B cell (primary cell): ENCODE results near the gene TPK1. TPM values are rescaled to one million over a fixed set of nuclear protein-coding genes. Genes with fewer than 3 reads are reported as not detected.

Experiments
- ATAC-seq: fragments of 200-7000 bp; cut with Tn5 transposase; one replicate; pipeline ENCODE4 v1.10.0; 2021; ENCODE audit warnings: low read depth, mild to moderate bottlenecking, moderate number of reproducible peaks, moderate library complexity
- CTCF ChIA-PET: fragments of 350-600 bp; sonication (Branson Sonifier 250); formaldehyde crosslinking; loops from one replicate; lab custom pipeline; 2021; ENCODE audit warnings: antibody characterized with exemption, inconsistent platforms; lab: Charles Lee
- POLR2A ChIA-PET: fragments of 350-600 bp; sonication (Branson Sonifier 250); formaldehyde crosslinking; loops from one replicate; lab custom pipeline; 2021; ENCODE audit warnings: antibody characterized with exemption; lab: Charles Lee
- DNase-seq: peaks from one replicate; pipeline ENCODE4 v3.0.0; 2013
- H2AFZ ChIP-seq: 2 replicates; pipeline ENCODE4 v1.6.1; 2012; ENCODE audit warnings: mild to moderate bottlenecking, low read depth, low read length; ENCODE audit not compliant: insufficient read depth, poor library complexity, severe bottlenecking
- H3K27ac ChIP-seq, 2 donors: 1 replicate in 1 of 2; 2 replicates in 1 of 2; pipeline ENCODE4 v1.5.1; 2012 to 2013; ENCODE audit warnings: low read length in 2 of 2, mild to moderate bottlenecking in 2 of 2, moderate library complexity in 1 of 2
- H3K27me3 ChIP-seq, 4 experiments: fragments of 200-600 bp in 1 of 4; sonication (generic) in 1 of 4; replicated peaks in 1 of 4; 1 replicate in 2 of 4; 2 replicates in 2 of 4; pipeline versions ENCODE4 v1.6.1 to v1.7.0; 2013 to 2016; ENCODE audit warnings: low read length in 3 of 4, mild to moderate bottlenecking in 2 of 4, mixed read lengths in 1 of 4, moderate library complexity in 1 of 4; ENCODE audit not compliant: insufficient read depth in 4 of 4, control insufficient read depth in 3 of 4; ENCODE audit errors: control extremely low read depth in 1 of 4
- H3K36me3 ChIP-seq, 2 experiments: replicated peaks in 1 of 2; 1 replicate in 1 of 2; 2 replicates in 1 of 2; pipeline versions ENCODE4 v1.6.1 to v1.7.1; 2013; ENCODE audit warnings: low read length in 1 of 2; ENCODE audit not compliant: insufficient read depth in 2 of 2, control insufficient read depth in 1 of 2; ENCODE audit errors: control extremely low read depth in 1 of 2, extremely low read depth in 1 of 2
- H3K4me1 ChIP-seq, 2 donors: fragments of 200-600 bp in 1 of 2; sonication (generic) in 1 of 2; 1 replicate in 1 of 2; 2 replicates in 1 of 2; pipeline versions ENCODE4 v1.5.1 to v1.6.1; 2013 to 2017; ENCODE audit warnings: low read length in 2 of 2; ENCODE audit not compliant: control insufficient read depth in 2 of 2, insufficient read depth in 2 of 2
- H3K4me2 ChIP-seq: replicated peaks from 2 replicates; pipeline ENCODE3; 2012; ENCODE audit warnings: mild to moderate bottlenecking, low read depth, low read length; ENCODE audit not compliant: poor library complexity, severe bottlenecking
- H3K4me3 ChIP-seq, 5 experiments: fragments of 200-600 bp in 1 of 5; sonication (generic) in 1 of 5; 1 replicate in 3 of 5; 2 replicates in 2 of 5; pipeline versions ENCODE4 v1.5.1 to v1.7.0; 2011 to 2016; ENCODE audit warnings: low read length in 4 of 5, mild to moderate bottlenecking in 4 of 5, low read depth in 2 of 5, control low read depth in 1 of 5, moderate library complexity in 1 of 5; ENCODE audit not compliant: insufficient read depth in 1 of 5; ENCODE audit errors: control extremely low read depth in 1 of 5, extremely low read depth in 1 of 5
- H3K79me2 ChIP-seq: fragments of 200-600 bp; sonication (generic); one replicate; pipeline ENCODE4 v1.6.0; 2016; ENCODE audit warnings: low read length; ENCODE audit not compliant: control insufficient read depth, insufficient read depth
- H3K9ac ChIP-seq: fragments of 200-600 bp; sonication (generic); 2 replicates; pipeline ENCODE4 v1.6.1; 2017; ENCODE audit warnings: mild to moderate bottlenecking, low read length, moderate library complexity
- H3K9me3 ChIP-seq, 3 donors: one replicate each; pipeline versions ENCODE4 v1.6.1 to v1.7.1; 2013; ENCODE audit warnings: low read length in 2 of 3; ENCODE audit not compliant: control insufficient read depth in 2 of 3, insufficient read depth in 1 of 3; ENCODE audit errors: control extremely low read depth in 1 of 3
- H4K20me1 ChIP-seq: 2 replicates; pipeline ENCODE4 v1.6.0; 2012; ENCODE audit warnings: mild to moderate bottlenecking, low read length; ENCODE audit not compliant: insufficient read depth, control insufficient read depth, poor library complexity, severe bottlenecking
- H3K27ac Mint-ChIP-seq: one replicate; pipeline ENCODE4 v1.8.0; 2021; ENCODE audit warnings: mixed read lengths
- H3K27me3 Mint-ChIP-seq: one replicate; pipeline ENCODE4 v1.8.0; 2021; ENCODE audit warnings: mixed read lengths
- H3K4me1 Mint-ChIP-seq: one replicate; pipeline ENCODE4 v1.8.0; 2021; ENCODE audit warnings: mixed read lengths
- H3K4me3 Mint-ChIP-seq: one replicate; pipeline ENCODE4 v1.8.0; 2021; ENCODE audit warnings: mixed read lengths
- H3K9me3 Mint-ChIP-seq: one replicate; pipeline ENCODE4 v1.8.0; 2022; ENCODE audit warnings: mixed read lengths; ENCODE audit not compliant: insufficient read depth
- CTCF ChIP-seq: fragments of 200-600 bp; IDR thresholded peaks from one replicate; pipeline ENCODE4 v1.8.0; 2022; ENCODE audit warnings: antibody characterized with exemption, mild to moderate bottlenecking
- EZH2 ChIP-seq: IDR thresholded peaks from 2 replicates; pipeline ENCODE4 v1.6.1; 2012; ENCODE audit warnings: borderline replicate concordance, low read depth, mild to moderate bottlenecking, moderate library complexity, low read length; ENCODE audit not compliant: insufficient read depth, poor library complexity, severe bottlenecking
- WGBS: methylation state at CpG from one replicate; pipeline ENCODE4 v1.1.5; 2013; ENCODE audit warnings: missing lambda C conversion rate; ENCODE audit not compliant: insufficient coverage; 5-methylcytosine and 5-hydroxymethylcytosine counted together
- intact Hi-C: fragments of 100-400 bp; cut with micrococcal nuclease; formaldehyde crosslinking; loops from one replicate; pipeline ENCODE4 v1.10.0; 2022
- polyA plus RNA-seq: library from polyadenylated mRNA; depleted of rRNA; stranded (reverse); fragments of >200 nt; gene quantifications from 2 replicates; pipeline ENCODE4 v1.2.3, GENCODE V29; 2012
- total RNA-seq, 2 donors: library from RNA; stranded (reverse); fragments of 120-200 nt in 1 of 2; gene quantifications; 1 replicate in 1 of 2; 2 replicates in 1 of 2; pipeline versions ENCODE4 v1.2.3 to v1.2.4, GENCODE V29; 2013 to 2022

Gene TPK1
- total and polyA plus RNA-seq, 2 donors (not counting 1 experiment from before 2014, with no cell fraction given) = 13.7 to 26.4 TPM

DNA sequence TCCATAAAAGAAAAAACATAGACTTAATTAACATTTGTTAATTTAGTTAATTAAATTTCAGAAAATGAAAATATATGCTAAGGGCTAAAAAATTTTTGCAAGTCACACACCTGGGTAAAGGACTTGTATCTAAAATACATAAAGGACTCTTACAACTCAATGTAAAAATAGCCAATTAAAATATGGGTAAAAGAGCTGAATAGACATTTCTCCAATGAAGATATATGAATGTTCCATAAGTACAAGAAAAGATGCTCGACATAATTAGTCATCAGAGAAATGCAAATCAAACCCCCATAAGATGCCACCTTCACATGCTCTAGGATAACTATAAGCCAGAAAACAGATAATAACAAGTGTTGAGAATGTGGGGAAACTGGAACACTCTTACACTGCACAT is 288.0 kb downstream of the TPK1 start:
- Mint-ChIP-seq H3K27me3 (no peaks in the 10 kb centered on the region), H3K4me1 (no peaks in the 10 kb centered on the region), H3K9me3 (no peaks in the 10 kb centered on the region), H3K27ac (no peak overlapping the region), H3K4me3 (no peak overlapping the region)
- ChIA-PET CTCF (no interaction called here), POLR2A (no interaction called here)
- ATAC-seq = no peak
- H2AFZ ChIP-seq = no peak overlapping the region
- no peak overlapping the region for H3K9ac ChIP-seq
- WGBS = no CpG with 5 or more reads among the region's 1 CpG
- DNase-seq = no peak
- TF ChIP-seq EZH2 (no peak), CTCF (no peak)
- H4K20me1 ChIP-seq = no peaks in the 10 kb centered on the region
- intact Hi-C loops = no loop called here
- H3K4me2 ChIP-seq = no peak overlapping the region
- no peaks in the 10 kb centered on the region for H3K27me3 ChIP-seq
- H3K79me2 ChIP-seq = no peaks in the 10 kb centered on the region
- no peaks in the 10 kb centered on the region for H3K36me3 ChIP-seq
- H3K4me1 ChIP-seq = no peaks in the 10 kb centered on the region
- H3K9me3 ChIP-seq = no peaks in the 10 kb centered on the region
- H3K27ac ChIP-seq = no peak overlapping the region
- no peak overlapping the region for H3K4me3 ChIP-seq

DNA sequence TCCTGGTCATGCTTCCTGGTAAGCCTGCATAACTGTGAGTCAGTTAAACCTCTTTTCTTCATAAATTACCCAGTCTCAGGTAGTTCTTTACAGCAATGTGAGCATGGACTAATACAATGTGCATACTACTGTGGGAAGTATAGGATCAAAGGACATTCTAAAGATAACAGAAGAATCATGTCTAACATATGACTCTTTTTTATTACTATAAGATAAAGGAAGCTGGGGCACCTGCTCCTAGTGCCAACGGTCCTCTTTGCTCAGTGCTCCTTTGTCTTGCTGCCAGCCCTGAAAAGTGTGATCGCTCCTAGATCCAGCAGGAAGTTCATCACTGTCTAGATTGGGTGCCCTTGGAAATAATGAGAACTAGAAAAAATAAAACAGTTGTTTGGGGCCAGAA is 289.1 kb downstream of the TPK1 start:
- WGBS = 100% methylated on average over 2 of the region's 2 CpGs
- TF ChIP-seq EZH2 (no peak), CTCF (no peak)
- no peaks in the 10 kb centered on the region for H3K79me2 ChIP-seq
- H3K4me3 Mint-ChIP-seq = no peak overlapping the region
- no peaks in the 10 kb centered on the region for H3K4me1 Mint-ChIP-seq
- no peaks in the 10 kb centered on the region for H3K36me3 ChIP-seq
- no peak overlapping the region for H3K27ac ChIP-seq
- no peaks in the 10 kb centered on the region for H3K9me3 Mint-ChIP-seq
- POLR2A ChIA-PET = no interaction called here
- intact Hi-C loops = no loop called here
- CTCF ChIA-PET = no interaction called here
- H2AFZ ChIP-seq = no peak overlapping the region
- no peaks in the 10 kb centered on the region for H3K9me3 ChIP-seq
- no peaks in the 10 kb centered on the region for H3K27me3 Mint-ChIP-seq
- H3K27me3 ChIP-seq = no peaks in the 10 kb centered on the region
- ATAC-seq (no peak), DNase-seq (no peak)
- no peak overlapping the region for H3K9ac ChIP-seq
- H3K4me2 ChIP-seq = no peak overlapping the region
- H4K20me1 ChIP-seq = no peaks in the 10 kb centered on the region
- no peak overlapping the region for H3K4me3 ChIP-seq
- H3K4me1 ChIP-seq = no peaks in the 10 kb centered on the region
- H3K27ac Mint-ChIP-seq = no peak overlapping the region
